Fibroblast of pulmonary artery (primary cell): ENCODE data around the gene SLC38A1.
"Not testable (repeated sequence)": the region's sequence is repeated elsewhere in the genome, so short reads cannot be mapped to it uniquely, and the experiment has no call there.

Source experiments
- DNase-seq: peaks from one replicate; pipeline ENCODE4 v3.0.0-alpha.2; 2010; ENCODE audit warnings: low read depth
- H3K4me3 ChIP-seq: replicated peaks from 2 replicates; pipeline ENCODE4 v1.5.1; 2011; ENCODE audit warnings: low read depth, mild to moderate bottlenecking, control low read depth, low read length, moderate library complexity
- CTCF ChIP-seq: IDR thresholded peaks from 2 replicates; pipeline ENCODE4 v1.5.1; 2011; ENCODE audit warnings: mild to moderate bottlenecking, control low read depth, low read length, inconsistent platforms; ENCODE audit errors: missing control alignments

Gene SLC38A1

GRCh38 chr12:46258129-46258528, 10.7 kb downstream of the SLC38A1 start:
- DNase-seq, result no peak
- H3K4me3 ChIP-seq, result no peak overlapping the region
- TF ChIP-seq CTCF, result no peak

- no peak for DNase-seq
- H3K4me3 ChIP-seq, result no peak overlapping the region
- no peak for TF ChIP-seq CTCF
These were observed 11.9 kb downstream of the SLC38A1 start for GRCh38 chr12:46256942-46257341.

GRCh38 chr12:46253544-46254162, 15.2 kb downstream of the SLC38A1 start:
- DNase-seq, result no peak
- H3K4me3 ChIP-seq, result no peak overlapping the region
- TF ChIP-seq CTCF, result no peak

- not testable (repeated sequence) for H3K4me3 ChIP-seq, DNase-seq
These were observed 16.8 kb downstream of the SLC38A1 start for GRCh38 chr12:46251994-46252393.

- not testable (repeated sequence) for DNase-seq, H3K4me3 ChIP-seq
These were observed 18.9 kb downstream of the SLC38A1 start for GRCh38 chr12:46249960-46250359.

- no peak for TF ChIP-seq CTCF
- no peak for DNase-seq
These were observed 22.7 kb downstream of the SLC38A1 start for GRCh38 chr12:46246021-46246700.

GRCh38 chr12:46244997-46245396, 23.8 kb downstream of the SLC38A1 start:
- DNase-seq, result no peak
- H3K4me3 ChIP-seq, result no peak overlapping the region
- no peak for TF ChIP-seq CTCF

More at GRCh38 chr12:46246021-46246700, 22.7 kb downstream of the SLC38A1 start:
- no peak overlapping the region for H3K4me3 ChIP-seq

GRCh38 chr12:46244273-46244915, 24.4 kb downstream of the SLC38A1 start:
- DNase-seq, result no peak
- no peak for TF ChIP-seq CTCF
- no peak overlapping the region for H3K4me3 ChIP-seq
